ENCODE results near the gene ZC3H4. TPM values are rescaled to one million over a fixed set of nuclear protein-coding genes. Genes with fewer than 3 reads are reported as not detected.

Gene ZC3H4
- polyA plus RNA-seq, 1 donor: 27.4 TPM

GRCh38 chr19:47020992-47021496 is 92.5 kb downstream of the ZC3H4 start:
- H3K27me3 ChIP-seq (ENCODE audit: control insufficient read depth, insufficient read depth, low read length): peaks cover 70% of the 10 kb centered on the region
- no peak for DNase-seq
- H3K27ac ChIP-seq (ENCODE audit: low read length): no peak overlapping the region
- peaks cover 14% of the 10 kb centered on the region for H3K4me1 ChIP-seq (ENCODE audit: control insufficient read depth, insufficient read depth, low read length)
- peaks cover 7% of the 10 kb centered on the region for H3K9me3 ChIP-seq (ENCODE audit: control insufficient read depth, low read depth, low read length)
- H3K36me3 ChIP-seq (ENCODE audit: control insufficient read depth, insufficient read depth, low read length): no peaks in the 10 kb centered on the region
- WGBS (ENCODE audit: insufficient coverage, low lambda C conversion rate): 11% methylated on average over 3 of the region's 37 CpGs
- H3K4me3 ChIP-seq (ENCODE audit: low read length): no peak overlapping the region

GRCh38 chr19:47020132-47020805 is 93.3 kb downstream of the ZC3H4 start:
- H3K4me1 ChIP-seq (ENCODE audit: control insufficient read depth, insufficient read depth, low read length): peaks cover 14% of the 10 kb centered on the region
- peaks cover 7% of the 10 kb centered on the region for H3K9me3 ChIP-seq (ENCODE audit: control insufficient read depth, low read depth, low read length)
- DNase-seq: no peak
- no CpG with 5 or more reads among the region's 62 CpGs for WGBS (ENCODE audit: insufficient coverage, low lambda C conversion rate)
- H3K4me3 ChIP-seq (ENCODE audit: low read length): no peak overlapping the region
- H3K36me3 ChIP-seq (ENCODE audit: control insufficient read depth, insufficient read depth, low read length): no peaks in the 10 kb centered on the region
- H3K27me3 ChIP-seq (ENCODE audit: control insufficient read depth, insufficient read depth, low read length): peaks cover 66% of the 10 kb centered on the region
- H3K27ac ChIP-seq (ENCODE audit: low read length): no peak overlapping the region

- Histone ChIP-seq H3K4me1 (ENCODE audit: control insufficient read depth, insufficient read depth, low read length) (peaks cover 14% of the 10 kb centered on the region), H3K27ac (ENCODE audit: low read length) (no peak within 1 kb of the TSS), H3K36me3 (ENCODE audit: control insufficient read depth, insufficient read depth, low read length) (no peaks in the 10 kb centered on the region), H3K9me3 (ENCODE audit: control insufficient read depth, low read depth, low read length) (peaks cover 7% of the 10 kb centered on the region), H3K4me3 (ENCODE audit: low read length) (no peak within 1 kb of the TSS), H3K27me3 (ENCODE audit: control insufficient read depth, insufficient read depth, low read length) (peaks cover 64% of the 10 kb centered on the region)
- no peak for DNase-seq
- no CpG with 5 or more reads among the region's 58 CpGs for WGBS (ENCODE audit: insufficient coverage, low lambda C conversion rate)
Measured at GRCh38 chr19:47019431-47020041, 94.0 kb downstream of the ZC3H4 start, which contains the start of gene NPAS1. Gene NPAS1, plus strand, starts transcription at chr19:47019837. Its CDS starts 1,211 bp downstream, at chr19:47021048.

GRCh38 chr19:47018923-47019322 is 94.7 kb downstream of the ZC3H4 start:
- Histone ChIP-seq H3K27me3 (ENCODE audit: control insufficient read depth, insufficient read depth, low read length) (peaks cover 58% of the 10 kb centered on the region), H3K36me3 (ENCODE audit: control insufficient read depth, insufficient read depth, low read length) (no peaks in the 10 kb centered on the region), H3K4me3 (ENCODE audit: low read length) (no peak overlapping the region), H3K4me1 (ENCODE audit: control insufficient read depth, insufficient read depth, low read length) (peaks cover 14% of the 10 kb centered on the region), H3K27ac (ENCODE audit: low read length) (no peak overlapping the region), H3K9me3 (ENCODE audit: control insufficient read depth, low read depth, low read length) (peaks cover 7% of the 10 kb centered on the region)
- no peak for DNase-seq
- no CpG with 5 or more reads among the region's 13 CpGs for WGBS (ENCODE audit: insufficient coverage, low lambda C conversion rate)

Other genes with a start within 250 kb of the ZC3H4 start
- gene NPAS1, start 93.9 kb downstream of the ZC3H4 start, polyA plus RNA-seq: 0.49 TPM
- 12.8 TPM for gene TMEM160, start 65.2 kb downstream of the ZC3H4 start, polyA plus RNA-seq
- gene SAE1, start 17.1 kb upstream of the ZC3H4 start, polyA plus RNA-seq: 61.0 TPM
- 2.1 TPM for gene BBC3, start 117.4 kb upstream of the ZC3H4 start, polyA plus RNA-seq
- 23.2 TPM for gene CCDC9, start 142.7 kb upstream of the ZC3H4 start, polyA plus RNA-seq
- 9.2 TPM for gene INAFM1, start 161.1 kb upstream of the ZC3H4 start, polyA plus RNA-seq
- gene C5AR1, start 196.1 kb upstream of the ZC3H4 start, polyA plus RNA-seq: 2.0 TPM
- gene C5AR2, start 218.4 kb upstream of the ZC3H4 start, polyA plus RNA-seq: 0.25 TPM
- 13.6 TPM for gene DHX34, start 235.5 kb upstream of the ZC3H4 start, polyA plus RNA-seq